HuH-7 (cell line): ENCODE data around the gene THAP7.
"Not testable (repeated sequence)": the region's sequence is repeated elsewhere in the genome, so short reads cannot be mapped to it uniquely, and the experiment has no call there.

Experiments used
- DNase-seq: peaks from one replicate; pipeline ENCODE4 v3.0.0; 2011; ENCODE audit warnings: low spot score

THAP7 gene

DNA sequence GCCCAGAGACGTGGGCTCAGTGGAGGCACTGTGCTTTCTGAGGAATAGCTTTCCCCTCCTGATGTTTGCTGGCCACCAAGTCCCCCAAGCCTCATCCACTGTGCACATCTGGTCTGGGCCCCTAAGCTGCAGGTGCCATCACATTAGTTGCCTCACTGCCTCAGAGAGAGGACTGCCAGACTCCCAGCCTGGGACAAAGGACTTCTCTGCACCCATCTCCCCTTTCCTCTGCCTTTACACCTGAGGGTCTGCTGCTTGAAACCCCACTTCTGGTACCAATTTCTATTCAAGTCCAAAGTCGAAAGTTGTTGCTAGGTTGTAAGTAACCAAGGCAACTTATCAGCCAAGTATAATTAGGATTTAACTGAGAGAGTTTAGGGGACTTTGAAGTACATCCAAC lies 23.5 kb downstream of the THAP7 start:
- no peak for DNase-seq

DNA sequence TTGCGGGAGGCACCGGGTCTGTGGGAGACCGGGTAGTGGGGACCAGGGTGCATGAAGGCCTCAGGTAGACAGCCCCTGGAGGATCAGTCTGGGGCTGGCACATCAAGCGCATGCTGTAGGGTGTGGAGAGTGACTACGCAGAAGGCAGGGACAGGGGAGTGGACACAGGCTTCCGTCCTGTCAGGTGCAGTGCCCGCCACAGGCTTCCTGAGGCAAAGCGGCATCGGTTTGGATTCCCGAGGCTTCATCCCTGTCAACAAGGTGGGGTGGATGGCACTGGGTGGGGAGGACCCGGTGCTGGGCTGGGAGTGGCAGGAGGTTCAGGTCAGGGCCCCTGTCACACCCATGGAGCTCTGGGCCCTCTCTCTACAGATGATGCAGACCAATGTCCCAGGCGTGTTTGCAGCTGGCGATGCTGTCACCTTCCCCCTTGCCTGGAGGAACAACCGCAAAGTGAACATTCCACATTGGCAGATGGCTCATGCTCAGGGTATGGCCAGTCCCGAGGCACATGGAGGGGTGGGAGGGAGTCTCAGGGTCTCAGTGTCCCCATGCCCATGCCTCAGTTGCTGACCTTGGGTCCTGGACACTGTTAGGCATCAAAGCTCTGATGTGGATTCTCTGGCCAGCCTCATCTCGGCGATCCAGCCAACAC lies 24.3 kb downstream of the THAP7 start:
- no peak for DNase-seq

DNA sequence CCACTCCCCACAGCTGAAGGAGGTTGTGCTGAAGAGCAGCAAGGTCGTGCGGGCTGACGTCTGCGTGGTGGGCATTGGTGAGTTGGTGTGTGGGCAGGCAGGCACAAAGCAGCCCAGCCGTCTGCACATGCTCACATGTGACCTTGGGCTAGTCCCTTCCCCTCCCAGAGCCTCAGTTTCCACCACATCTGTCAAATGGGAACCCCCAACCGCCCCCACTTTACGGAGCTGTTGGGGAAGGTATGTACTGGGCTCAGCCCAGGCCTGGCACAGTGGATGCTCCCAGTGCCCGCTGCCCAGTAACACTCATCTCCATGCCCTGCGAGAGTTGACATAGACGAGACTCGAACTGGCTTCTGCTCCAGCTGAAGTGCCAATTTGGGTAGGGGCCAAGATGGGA lies 24.9 kb downstream of the THAP7 start:
- no peak for DNase-seq

DNA sequence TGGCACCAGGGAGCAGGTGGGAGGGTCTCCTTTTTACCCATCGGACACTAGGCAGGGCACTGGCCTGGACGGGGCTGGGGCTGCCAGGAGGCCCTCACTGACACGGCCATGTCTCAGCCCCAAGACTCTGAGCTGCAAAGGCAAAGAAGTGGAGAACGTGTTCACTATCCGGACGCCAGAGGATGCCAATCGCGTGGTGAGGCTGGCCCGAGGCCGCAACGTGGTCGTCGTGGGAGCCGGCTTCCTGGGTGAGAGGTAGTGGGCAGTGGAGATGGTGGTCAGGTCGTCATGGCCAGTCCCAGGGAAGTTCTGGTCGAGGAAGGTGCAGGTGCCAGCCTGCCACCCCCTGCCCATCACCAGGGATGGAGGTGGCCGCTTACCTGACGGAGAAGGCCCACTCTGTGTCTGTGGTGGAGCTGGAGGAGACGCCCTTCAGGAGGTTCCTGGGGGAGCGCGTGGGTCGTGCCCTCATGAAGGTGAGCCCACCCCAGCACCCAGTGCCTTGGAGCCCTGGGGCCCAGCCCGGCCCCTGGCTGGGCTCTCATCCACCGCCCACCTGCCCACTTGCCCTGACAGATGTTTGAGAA lies 25.5 kb downstream of the THAP7 start:
- DNase-seq = no peak

DNA sequence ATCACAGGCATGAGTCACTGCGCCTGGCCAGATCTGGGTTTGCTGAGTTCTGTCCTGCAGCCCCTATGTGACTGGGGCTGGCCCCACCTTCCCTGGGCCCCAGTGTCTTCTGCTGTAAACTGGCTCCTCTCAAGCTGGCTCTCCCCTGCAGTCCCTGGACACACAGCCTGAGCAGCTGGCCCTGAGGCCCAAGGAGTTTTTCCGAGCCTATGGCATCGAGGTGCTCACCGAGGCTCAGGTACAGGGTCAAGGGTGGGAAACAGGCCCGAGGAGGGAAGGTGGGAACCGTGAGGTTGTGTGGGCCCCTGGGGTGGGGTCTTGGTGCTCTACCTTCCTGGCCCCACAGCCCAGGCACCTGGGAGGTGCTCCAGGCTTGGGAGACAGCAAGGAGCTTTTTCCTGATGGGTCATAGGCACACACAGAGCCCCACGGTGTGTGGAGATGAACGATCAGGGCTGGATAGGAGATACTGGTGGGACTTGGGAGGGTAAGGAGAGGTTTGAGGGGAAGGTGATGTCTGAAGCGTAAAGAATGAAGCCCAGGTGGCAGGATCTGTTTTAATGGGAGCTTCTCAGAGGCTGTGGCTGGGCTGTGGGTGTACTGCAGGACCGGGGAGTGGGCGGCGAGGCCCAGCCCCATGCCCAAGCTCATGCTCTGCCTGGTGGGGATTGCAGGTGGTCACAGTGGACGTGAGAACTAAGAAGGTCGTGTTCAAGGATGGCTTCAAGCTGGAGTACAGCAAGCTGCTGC lies 26.2 kb downstream of the THAP7 start:
- no peak for DNase-seq

DNA sequence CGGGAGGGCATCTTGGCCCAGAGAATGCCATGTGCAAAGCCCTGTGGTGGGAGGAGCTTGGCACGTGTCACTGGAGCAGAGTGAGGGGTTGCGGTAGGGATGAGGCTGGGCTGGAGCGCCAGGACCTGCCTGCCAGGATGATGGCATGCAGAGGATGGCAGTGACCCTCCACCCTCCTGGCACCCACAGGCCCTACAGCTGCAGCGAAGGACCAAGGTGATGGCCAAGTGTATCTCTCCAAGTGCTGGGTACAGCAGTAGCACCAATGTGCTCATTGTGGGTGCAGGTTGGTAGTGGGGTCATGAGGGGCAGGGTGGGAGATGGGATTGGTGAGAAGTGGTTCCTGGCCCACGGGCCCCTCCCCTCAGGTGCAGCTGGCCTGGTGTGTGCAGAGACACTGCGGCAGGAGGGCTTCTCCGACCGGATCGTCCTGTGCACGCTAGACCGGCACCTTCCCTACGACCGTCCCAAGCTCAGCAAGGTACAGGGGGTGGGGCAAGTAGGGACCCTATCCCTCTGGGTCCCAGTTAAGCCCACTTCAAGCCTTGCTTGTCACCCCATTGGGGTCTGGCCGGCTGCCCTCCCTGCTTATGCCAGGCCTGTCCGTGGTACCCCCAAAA lies 27.5 kb downstream of the THAP7 start:
- DNase-seq = no peak

DNA sequence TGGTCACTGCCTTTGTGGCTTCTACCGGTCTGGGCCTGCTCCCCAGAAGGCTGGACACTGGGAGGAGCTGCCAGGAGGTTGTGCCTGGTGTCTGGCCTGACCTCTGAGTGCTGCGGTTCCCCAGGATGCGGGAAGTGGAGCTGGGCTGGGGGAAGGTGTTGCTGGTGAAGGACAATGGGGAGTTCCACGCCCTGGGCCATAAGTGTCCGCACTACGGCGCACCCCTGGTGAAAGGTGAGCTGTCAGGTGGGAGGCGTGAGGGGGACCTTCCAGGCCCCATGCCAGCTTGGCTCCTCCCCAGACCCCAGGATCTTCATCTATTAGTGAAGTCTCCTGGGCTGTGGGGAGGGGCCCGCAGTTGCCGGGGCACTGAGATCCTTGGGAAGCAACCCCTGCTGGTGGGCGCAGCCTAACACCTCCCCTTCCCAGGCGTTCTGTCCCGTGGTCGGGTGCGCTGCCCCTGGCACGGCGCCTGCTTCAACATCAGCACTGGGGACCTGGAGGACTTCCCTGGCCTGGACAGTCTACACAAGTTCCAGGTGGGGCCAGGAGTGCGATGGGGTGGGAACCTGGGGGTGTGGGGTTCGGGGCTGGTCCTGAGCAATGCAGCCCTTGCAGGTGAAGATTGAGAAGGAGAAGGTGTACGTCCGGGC lies 28.2 kb downstream of the THAP7 start:
- no peak for DNase-seq

DNA sequence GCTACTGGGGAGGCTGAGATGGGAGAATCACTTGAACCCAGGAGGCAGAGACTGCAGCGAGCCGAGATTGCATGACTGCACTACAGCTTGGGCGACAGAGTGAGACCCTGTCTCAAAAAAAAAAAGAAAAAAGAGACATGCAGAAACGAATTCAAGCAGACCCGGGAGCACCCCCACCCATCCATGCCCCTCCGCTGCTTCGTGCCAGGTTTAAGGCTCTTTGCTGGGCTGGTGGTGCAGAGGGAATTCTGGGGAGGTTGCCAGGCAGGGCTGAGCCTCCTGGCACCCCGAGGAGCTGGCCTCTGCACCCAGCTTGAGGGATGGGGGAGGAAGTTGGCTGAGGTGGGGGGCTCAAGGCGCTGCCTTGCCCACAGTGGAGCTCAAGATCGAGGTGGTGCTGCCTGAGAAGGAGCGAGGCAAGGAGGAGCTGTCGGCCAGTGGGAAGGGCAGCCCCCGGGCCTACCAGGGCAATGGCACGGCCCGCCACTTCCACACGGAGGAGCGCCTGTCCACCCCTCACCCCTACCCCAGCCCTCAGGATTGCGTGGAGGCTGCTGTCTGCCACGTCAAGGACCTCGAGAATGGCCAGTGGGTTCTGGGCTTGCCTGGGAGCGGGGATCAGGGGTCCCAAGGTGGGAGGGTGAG lies 28.9 kb downstream of the THAP7 start:
- no peak for DNase-seq

DNA sequence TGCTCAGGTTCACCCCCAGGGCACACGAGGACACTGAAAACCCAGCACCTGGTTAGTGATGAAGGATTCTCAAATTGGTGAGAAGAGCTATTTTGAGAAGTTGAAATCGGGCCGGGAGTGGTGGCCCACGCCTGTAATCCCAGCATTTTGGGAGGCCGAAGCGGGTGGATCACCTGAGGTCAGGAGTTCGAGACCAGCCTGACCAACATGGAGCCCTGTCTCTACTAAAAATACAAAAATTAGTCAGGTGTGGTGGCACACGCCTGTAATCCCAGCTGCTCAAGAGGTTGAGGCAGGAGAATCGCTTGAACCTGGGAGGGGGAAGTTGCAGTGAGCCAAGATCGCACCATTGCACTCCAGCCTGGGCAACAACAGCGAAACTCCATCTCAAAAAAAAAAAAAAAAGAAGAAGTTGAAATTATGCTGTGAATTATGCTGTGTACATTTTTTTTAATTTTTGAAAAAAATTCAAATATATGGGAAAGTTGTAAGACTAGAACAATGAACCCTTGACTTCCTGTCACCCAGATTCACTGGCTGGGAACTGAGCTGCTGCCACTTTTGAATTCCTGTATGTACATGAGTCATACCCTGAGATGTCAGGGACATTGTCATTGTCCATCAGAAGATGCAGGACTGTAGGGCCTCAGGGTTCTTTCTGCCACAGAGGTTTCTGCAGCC lies 29.8 kb downstream of the THAP7 start:
- DNase-seq = not testable (repeated sequence)

DNA sequence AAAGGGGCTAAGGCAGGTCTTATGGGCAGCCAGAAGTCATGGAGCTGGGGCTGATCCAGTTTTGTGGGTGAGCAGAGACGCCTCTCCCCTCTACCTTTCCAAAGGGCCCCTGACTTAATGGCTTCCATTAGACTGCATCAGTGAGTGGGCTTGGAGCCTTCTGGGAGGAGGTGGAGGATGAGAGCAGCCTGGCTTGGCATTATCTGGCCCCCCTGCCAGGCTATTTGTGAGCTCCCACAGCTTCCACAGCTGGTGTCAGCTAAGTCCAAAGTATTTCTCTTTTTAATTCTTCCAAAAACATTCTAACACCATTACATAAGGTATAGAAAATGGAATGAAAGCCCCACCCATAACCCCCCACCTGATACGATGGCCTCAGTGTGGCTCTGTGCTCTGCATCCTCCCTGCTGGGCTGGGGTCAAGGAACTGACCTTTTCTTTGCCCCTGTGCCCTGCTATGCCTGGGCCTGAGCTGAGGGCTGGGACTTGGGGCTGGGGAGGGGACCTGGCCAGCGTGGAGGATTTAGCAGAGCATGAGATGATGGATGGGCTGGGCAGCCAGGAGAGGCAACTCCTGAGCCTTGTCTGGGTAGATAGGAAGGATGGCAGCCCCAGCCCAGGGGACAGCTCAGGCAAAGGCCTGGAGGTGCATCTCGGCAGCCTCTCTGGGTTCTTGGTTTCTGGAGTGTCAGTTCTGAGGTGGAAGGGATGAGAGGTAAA lies 30.8 kb downstream of the THAP7 start:
- no peak for DNase-seq

DNA sequence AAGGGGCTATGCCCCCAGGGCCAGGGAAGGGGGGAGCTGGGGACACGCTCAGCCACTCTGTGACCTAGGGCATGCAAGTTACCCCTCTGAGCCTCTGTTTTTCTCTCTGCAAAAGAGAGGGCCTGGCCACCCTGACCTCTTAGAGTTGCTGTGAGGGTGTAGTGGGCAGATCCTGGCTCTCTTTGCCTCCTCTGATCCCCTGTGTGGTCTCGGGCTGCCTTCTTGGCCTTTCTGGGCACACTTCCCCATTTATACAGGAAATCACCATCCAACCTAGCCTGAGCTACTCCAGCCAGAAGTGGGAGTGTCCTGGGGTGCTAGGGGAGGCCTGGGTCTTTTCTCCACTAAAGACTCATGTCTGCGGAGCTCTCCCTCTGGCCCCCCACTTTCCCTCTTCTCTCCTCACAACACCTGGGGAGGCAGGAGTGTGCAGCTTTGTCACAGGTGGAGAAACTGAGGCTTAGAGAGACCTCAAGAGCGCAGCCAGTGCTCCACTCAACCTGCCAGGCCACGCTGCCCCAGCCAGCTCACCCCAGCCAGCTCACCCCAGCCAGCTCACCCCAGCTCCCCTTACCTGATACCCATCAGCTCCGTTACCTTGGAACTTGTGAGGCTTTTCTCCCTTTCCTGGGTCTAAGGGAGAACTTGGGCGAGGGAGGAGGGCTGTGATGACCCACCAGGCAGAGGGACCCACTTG lies 33.5 kb downstream of the THAP7 start:
- no peak for DNase-seq

DNA sequence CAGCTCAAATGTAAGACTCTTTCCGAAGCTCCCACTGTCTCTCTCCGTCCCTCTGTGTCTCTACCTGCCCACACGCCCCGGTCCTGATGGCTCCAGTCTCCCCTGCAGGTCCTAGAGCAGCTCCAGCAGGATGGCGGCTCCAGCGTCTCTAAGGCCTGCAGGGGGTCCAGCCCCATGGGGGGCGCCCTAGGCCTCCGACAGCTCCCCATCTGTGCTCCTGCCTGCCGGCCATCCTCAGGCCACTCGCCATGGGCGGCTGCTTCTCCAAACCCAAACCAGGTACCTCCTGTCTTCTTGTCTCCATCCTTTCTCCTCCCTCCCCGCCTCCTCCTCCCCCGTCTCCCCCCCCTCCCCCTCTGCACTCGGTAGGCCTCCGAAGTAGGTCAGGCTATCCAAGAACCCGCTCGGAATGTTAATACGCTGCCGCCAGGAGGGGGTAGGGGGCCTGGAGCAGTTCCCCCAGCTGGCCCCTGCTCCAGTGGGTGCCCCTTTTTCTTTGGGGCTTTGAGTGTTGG lies 34.2 kb downstream of the THAP7 start:
- DNase-seq = no peak

DNA sequence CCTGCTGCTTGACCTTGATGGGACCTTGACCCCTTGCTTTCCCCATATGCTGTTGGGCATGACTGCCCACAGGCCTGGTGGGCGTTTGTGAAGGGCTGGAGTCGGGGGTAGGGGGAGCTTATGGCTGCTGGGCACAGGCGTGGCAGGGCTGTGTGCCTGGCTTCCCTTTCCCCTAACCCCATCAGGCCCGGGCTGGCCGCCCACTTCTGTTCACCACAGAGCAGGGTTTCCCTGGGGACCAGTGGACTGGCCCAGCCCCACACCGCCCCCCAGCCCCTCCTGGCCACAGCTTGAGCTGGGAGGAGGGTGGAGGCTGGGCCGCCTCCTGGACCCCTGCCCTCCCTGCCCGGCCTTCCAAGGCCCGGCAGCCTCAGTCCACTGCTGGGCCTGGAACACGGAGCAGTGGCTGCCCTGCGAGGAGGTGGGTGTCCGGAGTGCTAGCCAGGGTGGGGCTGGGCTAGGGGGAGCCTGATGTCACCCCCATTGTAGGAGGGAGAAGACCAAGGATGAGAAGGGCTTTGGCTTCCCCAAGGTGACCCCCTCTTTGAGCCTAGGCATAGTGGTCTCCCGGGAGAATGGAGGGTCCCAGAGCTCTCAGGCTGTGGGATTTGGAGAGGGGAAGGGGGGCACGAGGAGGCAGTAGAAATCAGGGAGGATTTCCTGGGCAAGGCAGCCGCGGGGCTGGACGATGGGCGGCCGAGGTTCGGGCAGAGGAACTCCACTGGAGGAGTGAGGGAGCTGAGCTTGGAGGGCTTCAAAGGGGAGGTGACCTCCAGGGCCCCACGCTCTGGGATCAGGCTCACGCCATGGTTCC lies 34.8 kb downstream of the THAP7 start, which contains the start of gene AIFM3:
Gene AIFM3 (plus strand): TSS at position 373 of the 814 bp plus-strand sequence. CDS start 690 bp downstream, outside the sequence.
- DNase-seq = no peak

DNA sequence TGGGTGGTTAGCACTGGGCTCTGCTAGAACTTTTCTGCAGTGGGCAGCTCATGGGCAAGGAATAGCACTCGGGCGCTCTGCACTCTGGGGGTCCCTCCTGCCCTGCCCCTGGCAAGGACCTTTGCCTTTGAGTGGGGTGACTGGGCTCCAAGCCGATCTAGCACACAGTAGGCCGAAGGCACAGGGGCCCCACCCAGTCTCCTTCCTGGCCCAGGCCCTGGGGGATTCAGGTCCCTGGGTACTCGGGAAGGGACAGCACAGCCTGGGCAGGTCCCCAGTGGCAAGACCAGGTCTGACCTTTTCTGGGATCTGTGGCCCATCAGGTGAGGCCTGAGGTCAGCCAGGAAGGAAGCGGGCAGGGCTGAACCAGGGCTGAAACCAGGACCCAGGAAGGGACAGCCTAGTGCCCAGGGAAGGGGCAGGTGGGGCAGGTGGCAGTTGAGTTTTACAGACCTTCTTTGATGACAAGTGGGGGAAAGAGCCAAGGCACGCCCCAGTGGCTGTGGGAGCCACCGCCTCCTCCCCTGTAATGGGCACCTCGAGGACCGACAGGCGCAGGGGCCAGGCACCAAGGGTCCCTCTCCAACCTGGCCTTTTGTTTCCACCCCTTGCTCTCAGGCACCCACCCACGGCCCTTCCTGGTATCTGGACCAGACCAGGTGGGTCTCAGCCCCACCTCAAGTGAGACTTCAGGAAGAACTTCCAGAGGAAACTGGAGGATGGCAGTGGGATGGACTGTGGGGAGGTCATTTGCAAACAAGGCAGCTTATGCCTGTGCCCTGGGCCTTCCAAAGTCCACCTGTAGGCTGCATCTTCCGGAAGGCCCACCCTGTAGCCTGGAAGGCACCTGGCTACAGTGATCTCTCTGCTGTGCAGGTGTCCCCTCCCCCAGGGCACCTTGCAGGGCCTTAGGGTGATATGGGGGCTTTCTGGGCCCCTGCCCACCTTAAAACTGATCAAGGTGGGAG lies 35.7 kb downstream of the THAP7 start:
- DNase-seq = no peak

DNA sequence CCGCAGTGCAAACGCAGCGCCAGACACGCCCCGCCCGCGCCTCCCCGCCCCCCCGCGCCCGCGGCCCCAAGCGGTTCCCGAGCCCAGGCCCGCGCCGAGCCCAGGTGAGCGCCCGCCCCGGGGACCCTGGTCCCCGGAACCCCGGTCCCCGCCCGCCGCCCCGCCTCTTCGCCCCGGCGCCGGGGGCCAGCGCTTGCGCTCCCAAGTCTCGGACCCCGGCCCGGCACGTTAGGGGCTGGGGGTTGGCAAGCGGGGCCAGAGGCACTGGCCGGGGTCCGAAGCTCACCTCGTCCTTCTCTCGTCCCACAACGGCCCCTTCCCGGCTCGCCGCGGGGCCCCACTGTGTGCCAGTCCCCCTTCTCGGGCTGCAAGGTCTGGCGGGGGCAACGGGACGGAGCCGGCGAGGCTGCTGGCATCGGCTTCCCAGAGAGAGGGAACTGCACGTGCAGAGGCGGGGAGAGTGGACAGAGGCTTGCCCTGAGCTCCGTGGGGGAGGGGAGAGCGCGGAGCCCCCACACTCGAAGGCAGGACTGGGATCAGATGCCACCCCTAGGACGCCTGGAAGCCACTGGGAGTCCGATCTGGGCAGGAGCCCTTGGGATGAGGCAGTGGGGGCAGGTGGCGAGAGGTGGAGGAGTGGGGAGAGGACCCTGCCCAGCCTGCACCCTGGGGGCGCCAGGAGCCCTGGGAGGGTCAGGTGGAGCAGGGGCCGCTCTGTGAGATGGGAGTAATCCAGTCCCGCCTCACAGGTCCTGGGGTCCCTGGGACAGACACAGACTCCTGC lies 36.6 kb downstream of the THAP7 start:
- DNase-seq = no peak

DNA sequence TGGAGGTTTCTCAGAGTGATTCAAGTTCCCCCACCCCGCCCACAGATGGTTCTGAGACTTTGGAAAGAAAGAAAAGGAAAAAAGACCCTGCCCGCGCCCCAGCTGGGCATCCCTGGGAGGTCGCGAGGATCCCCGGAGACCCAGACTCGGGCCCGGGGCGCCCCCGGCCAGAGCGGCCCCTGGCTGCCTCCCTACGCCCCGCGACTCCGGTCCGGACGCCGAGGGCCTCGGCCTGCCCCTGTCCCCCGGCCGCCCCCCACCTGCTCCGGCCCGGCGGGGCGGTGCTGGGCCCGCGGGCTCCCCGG lies 37.2 kb downstream of the THAP7 start:
- DNase-seq = no peak
